ENCODE results near the gene THSD4. TPM values are rescaled to one million over a fixed set of nuclear protein-coding genes. Genes with fewer than 3 reads are reported as not detected.

The THSD4 gene
- total RNA-seq, 1 donor from 2014 or later = 1.4 TPM

DNA sequence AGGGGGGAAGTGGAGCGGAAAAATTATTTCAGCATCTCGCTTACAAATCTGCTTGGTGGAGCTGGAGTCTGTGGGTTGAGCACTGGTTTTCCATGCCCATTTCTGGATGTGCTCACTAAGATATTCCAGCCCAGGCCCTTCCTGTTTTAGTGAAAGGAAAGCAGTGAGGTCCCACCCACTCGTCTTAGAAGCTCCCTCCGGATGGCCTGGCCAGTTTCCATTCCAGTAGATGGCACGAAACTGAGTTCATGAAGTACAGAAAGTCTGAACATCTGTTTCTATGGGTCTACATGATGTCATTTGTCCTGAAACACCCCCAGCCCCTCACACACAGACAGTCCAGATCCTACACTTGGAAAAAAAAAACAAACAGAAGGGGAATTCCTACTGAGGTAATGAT lies 31.9 kb upstream of the THSD4 start:
- TF ChIP-seq, protein P1, sequence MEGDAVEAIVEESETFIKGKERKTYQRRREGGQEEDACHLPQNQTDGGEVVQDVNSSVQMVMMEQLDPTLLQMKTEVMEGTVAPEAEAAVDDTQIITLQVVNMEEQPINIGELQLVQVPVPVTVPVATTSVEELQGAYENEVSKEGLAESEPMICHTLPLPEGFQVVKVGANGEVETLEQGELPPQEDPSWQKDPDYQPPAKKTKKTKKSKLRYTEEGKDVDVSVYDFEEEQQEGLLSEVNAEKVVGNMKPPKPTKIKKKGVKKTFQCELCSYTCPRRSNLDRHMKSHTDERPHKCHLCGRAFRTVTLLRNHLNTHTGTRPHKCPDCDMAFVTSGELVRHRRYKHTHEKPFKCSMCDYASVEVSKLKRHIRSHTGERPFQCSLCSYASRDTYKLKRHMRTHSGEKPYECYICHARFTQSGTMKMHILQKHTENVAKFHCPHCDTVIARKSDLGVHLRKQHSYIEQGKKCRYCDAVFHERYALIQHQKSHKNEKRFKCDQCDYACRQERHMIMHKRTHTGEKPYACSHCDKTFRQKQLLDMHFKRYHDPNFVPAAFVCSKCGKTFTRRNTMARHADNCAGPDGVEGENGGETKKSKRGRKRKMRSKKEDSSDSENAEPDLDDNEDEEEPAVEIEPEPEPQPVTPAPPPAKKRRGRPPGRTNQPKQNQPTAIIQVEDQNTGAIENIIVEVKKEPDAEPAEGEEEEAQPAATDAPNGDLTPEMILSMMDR (conservative IDR thresholded peaks at IDR 0.05) = no peak
- Mint-ChIP-seq H3K4me1 (no peaks in the 10 kb centered on the region), H3K27me3 (ENCODE audit: low read depth) (peaks cover 17% of the 10 kb centered on the region)

DNA sequence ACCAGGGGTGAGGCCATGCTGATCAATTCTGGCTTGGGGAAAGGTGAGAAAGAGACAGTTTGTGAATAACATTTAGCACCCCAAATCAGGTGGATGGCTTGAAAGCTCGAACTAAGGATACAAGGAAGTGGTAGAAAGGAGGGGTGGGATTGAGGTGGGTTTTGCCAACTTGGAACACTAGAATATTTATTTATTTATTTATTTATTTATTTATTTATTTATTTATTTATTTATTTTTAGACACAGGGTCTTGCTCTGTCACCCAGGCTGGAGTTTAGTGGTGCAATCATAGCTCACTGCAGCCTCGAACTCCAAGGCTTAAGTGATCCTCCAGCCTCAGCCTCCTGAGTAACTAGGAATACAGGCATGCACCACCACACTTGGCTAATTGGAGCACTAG lies 31.0 kb upstream of the THSD4 start:
- no peaks in the 10 kb centered on the region for H3K4me1 Mint-ChIP-seq
- peaks cover 21% of the 10 kb centered on the region for H3K9me3 Mint-ChIP-seq
- TF ChIP-seq, protein P1 (conservative IDR thresholded peaks at IDR 0.05) = no peak

More for the DNA sequence above, 31.9 kb upstream of the THSD4 start:
- no peak for DNase-seq (ENCODE audit: low read depth, low spot score)
- Mint-ChIP-seq H3K36me3 (ENCODE audit: low read depth) (peaks cover 2% of the 10 kb centered on the region), H3K27ac (ENCODE audit: unreplicated experiment) (no peak overlapping the region), H3K9me3 (peaks cover 19% of the 10 kb centered on the region), H3K4me3 (no peak overlapping the region)

DNA sequence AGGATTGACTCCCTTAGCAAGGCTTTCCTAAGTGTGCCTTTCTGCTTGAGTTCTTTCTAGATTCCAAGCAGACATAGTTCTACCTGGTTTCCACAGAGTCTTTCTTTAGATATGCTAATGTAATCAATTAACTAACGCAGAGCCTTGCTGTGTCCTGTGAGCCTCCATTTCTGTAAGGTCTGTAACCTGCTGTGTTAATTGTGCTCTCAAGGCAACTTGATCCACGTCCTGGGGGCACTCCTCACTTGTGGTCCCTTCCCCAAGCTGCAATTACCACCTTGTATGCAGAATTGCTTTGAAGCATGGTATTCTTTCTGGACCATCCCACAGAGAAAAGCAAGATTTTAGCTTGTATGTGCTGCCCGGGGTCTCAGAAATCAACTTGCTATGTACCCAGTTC lies 29.5 kb upstream of the THSD4 start:
- H3K27me3 Mint-ChIP-seq (ENCODE audit: low read depth) = peaks cover 17% of the 10 kb centered on the region
- H3K27ac Mint-ChIP-seq (ENCODE audit: unreplicated experiment) = no peak overlapping the region
- TF ChIP-seq, protein P1 (conservative IDR thresholded peaks at IDR 0.05) = no peak
- no peaks in the 10 kb centered on the region for H3K4me1 Mint-ChIP-seq
- DNase-seq (ENCODE audit: low read depth, low spot score) = no peak
- peaks cover 24% of the 10 kb centered on the region for H3K9me3 Mint-ChIP-seq
- H3K4me3 Mint-ChIP-seq = no peak overlapping the region
- H3K36me3 Mint-ChIP-seq (ENCODE audit: low read depth) = peaks cover 2% of the 10 kb centered on the region

More for the DNA sequence above, 31.0 kb upstream of the THSD4 start:
- no peak for DNase-seq (ENCODE audit: low read depth, low spot score)
- no peak overlapping the region for H3K27ac Mint-ChIP-seq (ENCODE audit: unreplicated experiment)
- H3K4me3 Mint-ChIP-seq = no peak overlapping the region
- peaks cover 2% of the 10 kb centered on the region for H3K36me3 Mint-ChIP-seq (ENCODE audit: low read depth)
- H3K27me3 Mint-ChIP-seq (ENCODE audit: low read depth) = peaks cover 17% of the 10 kb centered on the region

DNA sequence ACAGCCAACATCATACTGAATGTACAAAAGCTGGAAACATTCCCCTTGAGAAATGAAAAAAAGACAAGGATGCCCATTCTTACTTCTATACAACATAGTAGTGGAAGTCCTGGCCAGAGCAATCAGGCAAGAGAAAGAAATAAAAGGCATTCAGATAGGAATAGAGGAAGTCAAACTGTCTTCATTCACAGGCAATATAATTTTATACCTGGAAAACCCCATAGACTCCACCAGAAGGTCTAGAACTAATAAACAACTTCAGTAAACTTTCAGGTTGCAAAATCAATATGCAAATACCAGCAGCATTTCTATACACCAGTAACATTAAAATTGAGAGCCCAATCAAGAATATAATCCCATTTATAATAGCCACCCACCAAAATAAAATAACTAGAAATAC lies 27.1 kb upstream of the THSD4 start:
- TF ChIP-seq, protein P1 (conservative IDR thresholded peaks at IDR 0.05) = no peak
- no peak for DNase-seq (ENCODE audit: low read depth, low spot score)
- H3K27ac Mint-ChIP-seq (ENCODE audit: unreplicated experiment) = no peak overlapping the region
- H3K36me3 Mint-ChIP-seq (ENCODE audit: low read depth) = no peaks in the 10 kb centered on the region
- H3K4me3 Mint-ChIP-seq = no peak overlapping the region
- H3K4me1 Mint-ChIP-seq = no peaks in the 10 kb centered on the region
- H3K27me3 Mint-ChIP-seq (ENCODE audit: low read depth) = peaks cover 21% of the 10 kb centered on the region
- H3K9me3 Mint-ChIP-seq = peaks cover 19% of the 10 kb centered on the region

DNA sequence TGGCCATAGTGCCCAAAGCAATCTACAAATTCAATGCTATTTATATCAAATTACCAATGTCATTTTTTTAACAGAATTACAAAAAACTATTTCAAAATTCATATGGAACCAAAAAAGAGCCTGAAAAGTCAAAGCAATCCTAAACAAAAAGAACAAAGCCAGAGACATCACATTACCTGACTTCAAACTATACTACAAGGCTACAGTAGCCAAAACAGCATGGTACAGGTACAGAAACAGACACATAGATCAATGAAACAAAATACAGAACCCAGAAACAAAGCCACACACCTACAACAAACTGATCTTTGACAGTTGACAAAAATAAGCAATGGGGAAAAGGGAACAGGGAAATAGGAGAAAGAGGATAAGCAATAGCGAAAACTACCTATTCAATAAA lies 26.6 kb upstream of the THSD4 start:
- no peaks in the 10 kb centered on the region for H3K4me1 Mint-ChIP-seq
- H3K27ac Mint-ChIP-seq (ENCODE audit: unreplicated experiment) = no peak overlapping the region
- TF ChIP-seq, protein P1 (conservative IDR thresholded peaks at IDR 0.05) = no peak
- no peak overlapping the region for H3K4me3 Mint-ChIP-seq
- peaks cover 23% of the 10 kb centered on the region for H3K27me3 Mint-ChIP-seq (ENCODE audit: low read depth)
- DNase-seq (ENCODE audit: low read depth, low spot score) = no peak
- peaks cover 21% of the 10 kb centered on the region for H3K9me3 Mint-ChIP-seq
- no peaks in the 10 kb centered on the region for H3K36me3 Mint-ChIP-seq (ENCODE audit: low read depth)

DNA sequence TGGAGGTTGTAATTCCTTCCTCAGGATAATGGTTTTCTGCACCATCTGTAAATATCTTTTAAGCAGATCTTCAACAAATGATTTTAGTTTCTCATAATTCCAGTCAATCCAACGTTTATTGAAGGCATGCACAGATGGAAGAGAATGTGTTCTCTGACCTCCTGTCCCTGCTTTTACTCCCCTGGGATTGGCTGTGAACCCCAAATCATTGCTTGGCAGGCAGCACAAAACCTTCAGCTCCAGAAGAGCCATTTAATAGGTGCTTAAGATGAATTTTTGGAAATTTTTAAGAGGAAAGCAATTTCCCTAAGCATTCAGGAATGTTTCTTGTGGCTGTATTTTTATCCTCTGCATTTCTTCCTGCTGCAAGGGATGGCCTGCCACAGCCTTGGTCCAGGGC lies 25.5 kb upstream of the THSD4 start:
- no peak overlapping the region for H3K4me3 Mint-ChIP-seq
- TF ChIP-seq, protein P1 (conservative IDR thresholded peaks at IDR 0.05) = no peak
- H3K27ac Mint-ChIP-seq (ENCODE audit: unreplicated experiment) = no peak overlapping the region
- no peaks in the 10 kb centered on the region for H3K4me1 Mint-ChIP-seq
- peaks cover 21% of the 10 kb centered on the region for H3K9me3 Mint-ChIP-seq
- DNase-seq (ENCODE audit: low read depth, low spot score) = no peak
- no peaks in the 10 kb centered on the region for H3K36me3 Mint-ChIP-seq (ENCODE audit: low read depth)
- H3K27me3 Mint-ChIP-seq (ENCODE audit: low read depth) = peaks cover 19% of the 10 kb centered on the region
